ENCODE results near the gene CELF5. TPM values are rescaled to one million over a fixed set of nuclear protein-coding genes. Genes with fewer than 3 reads are reported as not detected.

The CELF5 gene
- total and polyA plus RNA-seq, 7 donors: 0.06 TPM; not detected in 6

DNA sequence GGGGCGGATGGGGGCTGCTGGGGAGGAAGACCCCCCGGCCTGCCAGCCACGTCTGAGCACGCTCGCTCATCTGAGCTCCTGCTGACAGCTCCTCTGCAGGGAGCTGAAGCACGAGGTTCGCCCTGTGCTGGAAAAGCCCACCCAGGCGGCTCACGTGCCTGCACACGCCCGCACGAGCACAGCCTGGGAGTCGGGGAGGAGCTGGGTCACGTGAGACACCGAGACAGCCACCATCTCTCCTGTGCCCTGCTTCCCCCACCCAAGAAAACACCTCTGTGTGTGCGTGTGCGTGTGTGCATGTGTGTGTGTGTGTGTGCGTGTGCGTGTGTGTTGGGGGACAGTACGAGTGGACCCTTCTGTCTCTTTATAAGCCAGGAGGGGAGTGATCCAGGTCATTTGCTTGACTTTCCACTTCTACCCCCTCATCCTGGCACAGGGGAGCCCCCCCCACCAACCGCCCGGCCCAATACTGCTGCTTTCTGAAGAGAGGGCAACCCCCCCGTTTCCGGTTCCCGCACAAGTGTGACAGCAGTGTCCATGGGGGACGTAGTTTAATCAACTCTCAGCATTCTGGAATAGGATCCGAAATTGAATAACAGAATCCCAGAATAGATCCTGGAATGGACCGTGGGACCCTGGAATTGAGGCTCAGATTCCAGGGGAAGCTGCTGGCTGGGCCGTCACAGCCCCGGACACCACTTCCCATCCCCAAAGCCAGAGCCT is 42.5 kb downstream of the CELF5 start:
- Histone ChIP-seq H3K4me3 (no peak overlapping the region), H3K27me3 (ENCODE audit: insufficient read depth in 3 of 3, low read length in 2 of 3) (peaks cover 0 to 51% (median 13%) of the 10 kb centered on the region in 3 donors)
- 35 to 39% (median 37%) methylated on average over 29 to 30 of the region's 30 CpGs for WGBS, 3 donors

GRCh38 chr19:3268326-3268725 is 43.9 kb downstream of the CELF5 start:
- no peaks in the 10 kb centered on the region for H3K9me3 ChIP-seq
- no peaks in the 10 kb centered on the region for H3K4me1 ChIP-seq
- H3K36me3 ChIP-seq (ENCODE audit: insufficient read depth in 1 of 2, low read depth in 1 of 2): no peaks in the 10 kb centered on the region
- 51 to 59% (median 57%) methylated on average over 15 of the region's 15 CpGs for WGBS, 3 donors
- H3K4me3 ChIP-seq: no peak overlapping the region
- DNase-seq (no peak), ATAC-seq (no peak)
- TF ChIP-seq CTCF (IDR thresholded peaks at IDR 0.05): no peak
- H3K27ac ChIP-seq: no peak overlapping the region
- peaks cover 0 to 61% (median 15%) of the 10 kb centered on the region in 3 donors for H3K27me3 ChIP-seq (ENCODE audit: insufficient read depth in 3 of 3, low read length in 2 of 3)
- intact Hi-C loops (cut with DNase I): no loop called here

More for the DNA sequence above, 42.5 kb downstream of the CELF5 start:
- no peak for TF ChIP-seq CTCF (IDR thresholded peaks at IDR 0.05)
- no peaks in the 10 kb centered on the region for H3K9me3 ChIP-seq
- no peaks in the 10 kb centered on the region for H3K36me3 ChIP-seq (ENCODE audit: insufficient read depth in 1 of 2, low read depth in 1 of 2)
- DNase-seq: no peak
- no peak for ATAC-seq
- no peaks in the 10 kb centered on the region for H3K4me1 ChIP-seq
- no peak overlapping the region for H3K27ac ChIP-seq
- intact Hi-C loops (cut with DNase I): no loop called here

GRCh38 chr19:3268763-3269162 is 44.3 kb downstream of the CELF5 start:
- intact Hi-C loops (cut with DNase I): no loop called here
- Histone ChIP-seq H3K4me3 (no peak overlapping the region), H3K36me3 (ENCODE audit: insufficient read depth in 1 of 2, low read depth in 1 of 2) (no peaks in the 10 kb centered on the region), H3K4me1 (no peaks in the 10 kb centered on the region), H3K27ac (no peak overlapping the region), H3K27me3 (ENCODE audit: insufficient read depth in 3 of 3, low read length in 2 of 3) (peaks cover 0 to 66% (median 18%) of the 10 kb centered on the region in 3 donors), H3K9me3 (no peaks in the 10 kb centered on the region)
- WGBS, 3 donors: 63 to 66% (median 65%) methylated on average over 6 of the region's 6 CpGs
- DNase-seq: no peak
- ATAC-seq: no peak
- no peak for TF ChIP-seq CTCF (IDR thresholded peaks at IDR 0.05)

GRCh38 chr19:3269916-3270671 is 45.6 kb downstream of the CELF5 start:
- no peak for ATAC-seq
- 6 to 23% (median 8%) methylated on average over 11 to 47 of the region's 47 CpGs for WGBS, 3 donors
- H3K27me3 ChIP-seq (ENCODE audit: insufficient read depth in 3 of 3, low read length in 2 of 3): peaks cover 0 to 76% (median 28%) of the 10 kb centered on the region in 3 donors

More at GRCh38 chr19:3269916-3270671, 45.6 kb downstream of the CELF5 start:
- no peak for TF ChIP-seq CTCF (IDR thresholded peaks at IDR 0.05)
- H3K9me3 ChIP-seq: no peaks in the 10 kb centered on the region
- intact Hi-C loops (cut with DNase I): no loop called here
- H3K4me3 ChIP-seq: no peak overlapping the region
- no peak overlapping the region for H3K27ac ChIP-seq
- H3K4me1 ChIP-seq: no peaks in the 10 kb centered on the region
- H3K36me3 ChIP-seq (ENCODE audit: insufficient read depth in 1 of 2, low read depth in 1 of 2): no peaks in the 10 kb centered on the region
- no peak for DNase-seq

Measured in psoas muscle (tissue), 8 donors.